ENCODE measurements around the gene FCAMR.

The FCAMR gene

GRCh38 chr1:206963119-206963712, 7.0 kb downstream of the FCAMR start:
- H3K27me3 ChIP-seq (replicated peaks; ENCODE audit: control insufficient read depth, insufficient read depth, low read length), result no peaks in the 10 kb centered on the region
- no peak for TF ChIP-seq CTCF (IDR thresholded peaks at IDR 0.05; ENCODE audit: insufficient read depth, low read length, poor library complexity, severe bottlenecking)
- no peak for DNase-seq (ENCODE audit: extremely low read depth, insufficient read length)
- no peak overlapping the region for H3K4me3 ChIP-seq (replicated peaks; ENCODE audit: low read depth, low read length)
- no peaks in the 10 kb centered on the region for H3K36me3 ChIP-seq (ENCODE audit: control insufficient read depth, insufficient read depth, low read length)

- Histone ChIP-seq H3K4me3 (replicated peaks; ENCODE audit: low read depth, low read length) (no peak overlapping the region), H3K27me3 (replicated peaks; ENCODE audit: control insufficient read depth, insufficient read depth, low read length) (no peaks in the 10 kb centered on the region), H3K36me3 (ENCODE audit: control insufficient read depth, insufficient read depth, low read length) (no peaks in the 10 kb centered on the region)
- no peak for DNase-seq (ENCODE audit: extremely low read depth, insufficient read length)
- no peak for TF ChIP-seq CTCF (IDR thresholded peaks at IDR 0.05; ENCODE audit: insufficient read depth, low read length, poor library complexity, severe bottlenecking)
Measured at GRCh38 chr1:206962272-206962671, 8.0 kb downstream of the FCAMR start.

DNA sequence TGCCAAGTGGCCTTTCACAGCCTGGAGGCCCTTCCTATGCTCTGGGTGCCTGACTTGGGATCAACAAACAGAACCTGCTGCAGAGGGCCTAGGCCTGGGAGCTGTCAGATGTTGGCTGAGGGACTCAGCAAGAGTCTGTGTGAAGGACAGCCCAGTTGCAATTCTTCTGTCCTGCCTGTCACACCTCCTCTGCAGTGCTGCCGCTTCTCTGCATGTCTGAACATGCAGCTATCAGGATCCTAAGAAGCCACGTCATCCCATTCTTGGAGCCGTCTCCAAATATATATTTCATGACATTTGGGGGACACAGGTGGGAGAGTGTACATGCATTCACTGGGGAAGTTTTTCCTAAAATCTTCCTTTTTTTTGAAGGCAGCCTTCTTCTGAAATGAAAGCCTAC, 8.6 kb downstream of the FCAMR start:
- no peaks in the 10 kb centered on the region for H3K27me3 ChIP-seq (replicated peaks; ENCODE audit: control insufficient read depth, insufficient read depth, low read length)
- no peak for DNase-seq (ENCODE audit: extremely low read depth, insufficient read length)
- TF ChIP-seq CTCF (IDR thresholded peaks at IDR 0.05; ENCODE audit: insufficient read depth, low read length, poor library complexity, severe bottlenecking), result no peak
- H3K4me3 ChIP-seq (replicated peaks; ENCODE audit: low read depth, low read length), result no peak overlapping the region
- H3K36me3 ChIP-seq (ENCODE audit: control insufficient read depth, insufficient read depth, low read length), result no peaks in the 10 kb centered on the region

GRCh38 chr1:206960676-206961386, 9.4 kb downstream of the FCAMR start:
- Histone ChIP-seq H3K4me3 (replicated peaks; ENCODE audit: low read depth, low read length) (no peak overlapping the region), H3K27me3 (replicated peaks; ENCODE audit: control insufficient read depth, insufficient read depth, low read length) (no peaks in the 10 kb centered on the region), H3K36me3 (ENCODE audit: control insufficient read depth, insufficient read depth, low read length) (no peaks in the 10 kb centered on the region)
- TF ChIP-seq CTCF (IDR thresholded peaks at IDR 0.05; ENCODE audit: insufficient read depth, low read length, poor library complexity, severe bottlenecking), result no peak
- DNase-seq (ENCODE audit: extremely low read depth, insufficient read length), result no peak

DNA sequence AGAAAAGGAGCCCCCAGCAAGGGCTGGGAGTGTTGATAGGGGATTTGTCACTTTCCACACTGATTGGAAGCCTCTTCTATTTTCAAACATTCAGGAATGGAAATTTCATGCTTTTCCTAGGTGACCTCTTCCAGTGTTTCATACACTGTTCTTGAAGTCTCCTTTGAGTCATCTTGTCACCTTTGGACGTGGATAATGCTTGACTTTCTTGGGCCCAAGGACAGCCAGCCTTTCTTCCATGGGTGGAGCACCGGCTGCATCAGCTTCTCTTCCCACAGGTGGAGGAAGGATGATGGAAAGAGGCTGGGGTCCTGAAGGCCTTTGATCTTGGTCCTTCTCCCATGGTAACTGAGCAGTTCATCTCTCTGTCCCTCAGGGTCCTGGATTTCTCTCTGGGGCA, 12.1 kb downstream of the FCAMR start:
- Histone ChIP-seq H3K27me3 (replicated peaks; ENCODE audit: control insufficient read depth, insufficient read depth, low read length) (no peaks in the 10 kb centered on the region), H3K4me3 (replicated peaks; ENCODE audit: low read depth, low read length) (no peak overlapping the region), H3K36me3 (ENCODE audit: control insufficient read depth, insufficient read depth, low read length) (no peaks in the 10 kb centered on the region)
- TF ChIP-seq CTCF (IDR thresholded peaks at IDR 0.05; ENCODE audit: insufficient read depth, low read length, poor library complexity, severe bottlenecking), result no peak
- no peak for DNase-seq (ENCODE audit: extremely low read depth, insufficient read length)

Measured in GM06990 (cell line).